ENCODE data around the gene SREK1IP1.

DNA sequence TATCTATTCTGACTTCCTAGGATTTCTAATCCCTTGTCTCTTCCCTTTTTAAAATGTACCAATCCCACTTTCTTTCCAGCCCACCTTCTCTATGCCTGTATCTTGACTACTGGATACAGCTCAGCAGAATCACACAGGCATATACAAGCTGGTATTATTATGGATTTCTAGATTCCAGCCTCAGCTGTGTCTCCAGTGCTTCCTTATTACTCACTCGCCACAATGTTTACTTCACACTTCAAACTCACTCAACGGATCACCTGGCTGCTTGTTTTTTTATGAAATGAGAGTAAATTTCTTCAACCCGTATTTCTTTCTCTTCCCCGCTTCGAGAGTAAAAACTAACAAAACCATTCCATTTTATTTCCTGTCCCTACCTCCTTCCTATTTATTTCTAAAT, 39.0 kb upstream of the SREK1IP1 start:
- TF ChIP-seq, protein P1, sequence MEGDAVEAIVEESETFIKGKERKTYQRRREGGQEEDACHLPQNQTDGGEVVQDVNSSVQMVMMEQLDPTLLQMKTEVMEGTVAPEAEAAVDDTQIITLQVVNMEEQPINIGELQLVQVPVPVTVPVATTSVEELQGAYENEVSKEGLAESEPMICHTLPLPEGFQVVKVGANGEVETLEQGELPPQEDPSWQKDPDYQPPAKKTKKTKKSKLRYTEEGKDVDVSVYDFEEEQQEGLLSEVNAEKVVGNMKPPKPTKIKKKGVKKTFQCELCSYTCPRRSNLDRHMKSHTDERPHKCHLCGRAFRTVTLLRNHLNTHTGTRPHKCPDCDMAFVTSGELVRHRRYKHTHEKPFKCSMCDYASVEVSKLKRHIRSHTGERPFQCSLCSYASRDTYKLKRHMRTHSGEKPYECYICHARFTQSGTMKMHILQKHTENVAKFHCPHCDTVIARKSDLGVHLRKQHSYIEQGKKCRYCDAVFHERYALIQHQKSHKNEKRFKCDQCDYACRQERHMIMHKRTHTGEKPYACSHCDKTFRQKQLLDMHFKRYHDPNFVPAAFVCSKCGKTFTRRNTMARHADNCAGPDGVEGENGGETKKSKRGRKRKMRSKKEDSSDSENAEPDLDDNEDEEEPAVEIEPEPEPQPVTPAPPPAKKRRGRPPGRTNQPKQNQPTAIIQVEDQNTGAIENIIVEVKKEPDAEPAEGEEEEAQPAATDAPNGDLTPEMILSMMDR (conservative IDR thresholded peaks at IDR 0.05; ENCODE audit: low read depth, low read length) = no peak
- no peak for TF ChIP-seq EZH2 (IDR thresholded peaks at IDR 0.05; ENCODE audit: borderline replicate concordance, low read depth, low read length, poor library complexity, severe bottlenecking)
